Suprapubic skin (tissue), 4 donors: ENCODE data around the gene RAB31. TPM values are rescaled to one million over a fixed set of nuclear protein-coding genes. Genes with fewer than 3 reads are reported as not detected.

Source experiments
- DNase-seq, 2 donors: peaks; one replicate each; pipeline ENCODE4 v3.0.0-alpha.2; 2019; ENCODE audit warnings: low spot score in 2 of 2
- H3K27ac ChIP-seq: fragments of 200-600 bp; sonication (generic); one replicate; pipeline ENCODE4 v1.5.1; 2019
- H3K27me3 ChIP-seq: fragments of 200-600 bp; sonication (generic); one replicate; pipeline ENCODE4 v1.5.1; 2019
- H3K36me3 ChIP-seq: fragments of 200-600 bp; sonication (generic); one replicate; pipeline ENCODE4 v1.5.1; 2019
- H3K4me1 ChIP-seq: fragments of 200-600 bp; sonication (generic); one replicate; pipeline ENCODE4 v1.5.1; 2019
- H3K4me3 ChIP-seq: fragments of 200-600 bp; sonication (generic); one replicate; pipeline ENCODE4 v1.5.1; 2019; ENCODE audit warnings: mild to moderate bottlenecking
- H3K9me3 ChIP-seq: fragments of 200-600 bp; sonication (generic); one replicate; pipeline ENCODE4 v1.5.1; 2019
- CTCF ChIP-seq, 2 donors: fragments of 200-600 bp in 1 of 2; fragments of 450-650 bp in 1 of 2; sonication (generic) in 1 of 2; IDR thresholded peaks; one replicate each; pipeline ENCODE4 v1.5.1; 2016 to 2019; ENCODE audit warnings: antibody characterized with exemption in 2 of 2, mild to moderate bottlenecking in 1 of 2, moderate library complexity in 1 of 2
- EP300 ChIP-seq: sonication (generic); formaldehyde crosslinking; IDR thresholded peaks from one replicate; pipeline ENCODE4 v1.6.1; 2017; ENCODE audit warnings: antibody characterized with exemption
- POLR2A ChIP-seq, 2 donors: fragments of 450-650 bp; IDR thresholded peaks; one replicate each; pipeline ENCODE4 v1.6.1; 2017; ENCODE audit warnings: antibody characterized with exemption in 2 of 2, mild to moderate bottlenecking in 2 of 2, moderate library complexity in 2 of 2
- POLR2AphosphoS5 ChIP-seq, 3 donors: sonication (generic); formaldehyde crosslinking; IDR thresholded peaks; one replicate each; pipeline ENCODE4 v1.6.1; 2017; ENCODE audit warnings: antibody characterized with exemption in 3 of 3
- WGBS: methylation state at CpG from one replicate; pipeline ENCODE4 v1.1.5; 2018; 5-methylcytosine and 5-hydroxymethylcytosine counted together
- total RNA-seq, 4 donors: library from RNA; depleted of rRNA; stranded (reverse); fragments of >200 nt; gene quantifications; one replicate each; pipeline ENCODE4 v1.1.0, GENCODE V29; 2016

Gene RAB31
- total RNA-seq, 4 donors from 2014 or later, result 5.8 to 15.2 (median 11.4) TPM

- Histone ChIP-seq H3K27me3 (no peaks in the 10 kb centered on the region), H3K36me3 (no peaks in the 10 kb centered on the region), H3K27ac (peak overlapping the region; percentile 59), H3K9me3 (no peaks in the 10 kb centered on the region), H3K4me1 (peaks cover 20% of the 10 kb centered on the region), H3K4me3 (no peak overlapping the region)
- DNase-seq, result no peak
- no peak for TF ChIP-seq POLR2A (IDR thresholded peaks at IDR 0.05)
- TF ChIP-seq POLR2AphosphoS5 (IDR thresholded peaks at IDR 0.05), result no peak
- no peak for TF ChIP-seq CTCF (IDR thresholded peaks at IDR 0.05)
- no peak for TF ChIP-seq EP300
- 74% methylated on average over 6 of the region's 6 CpGs for WGBS
Observed at GRCh38 chr18:9809697-9810096, 101.6 kb downstream of the RAB31 start.

- peaks cover 20% of the 10 kb centered on the region for H3K4me1 ChIP-seq
- no peaks in the 10 kb centered on the region for H3K27me3 ChIP-seq
- TF ChIP-seq POLR2AphosphoS5 (IDR thresholded peaks at IDR 0.05), result no peak
- no peak for TF ChIP-seq CTCF (IDR thresholded peaks at IDR 0.05)
- no peak for TF ChIP-seq EP300
- TF ChIP-seq POLR2A (IDR thresholded peaks at IDR 0.05), result no peak
- H3K36me3 ChIP-seq, result no peaks in the 10 kb centered on the region
- H3K27ac ChIP-seq, result no peak overlapping the region
- 92% methylated on average over 4 of the region's 4 CpGs for WGBS
- H3K9me3 ChIP-seq, result no peaks in the 10 kb centered on the region
- H3K4me3 ChIP-seq, result no peak overlapping the region
- no peak for DNase-seq
Observed at GRCh38 chr18:9810299-9810698, 102.2 kb downstream of the RAB31 start.

- Histone ChIP-seq H3K4me3 (no peak overlapping the region), H3K27ac (no peak overlapping the region), H3K27me3 (no peaks in the 10 kb centered on the region), H3K36me3 (no peaks in the 10 kb centered on the region), H3K9me3 (no peaks in the 10 kb centered on the region), H3K4me1 (peaks cover 20% of the 10 kb centered on the region)
- DNase-seq, result no peak
- WGBS, result 82% methylated on average over 14 of the region's 14 CpGs
- TF ChIP-seq POLR2AphosphoS5 (IDR thresholded peaks at IDR 0.05) (no peak), EP300 (no peak), CTCF (IDR thresholded peaks at IDR 0.05) (no peak), POLR2A (IDR thresholded peaks at IDR 0.05) (no peak)
Observed at GRCh38 chr18:9810994-9811705, 103.0 kb downstream of the RAB31 start.

GRCh38 chr18:9811978-9812377, 103.9 kb downstream of the RAB31 start:
- H3K36me3 ChIP-seq, result no peaks in the 10 kb centered on the region
- no peak overlapping the region for H3K4me3 ChIP-seq
- no peak for TF ChIP-seq POLR2AphosphoS5 (IDR thresholded peaks at IDR 0.05)
- no peak for TF ChIP-seq EP300
- TF ChIP-seq CTCF (IDR thresholded peaks at IDR 0.05), result no peak
- no peak for TF ChIP-seq POLR2A (IDR thresholded peaks at IDR 0.05)
- no peak for DNase-seq
- H3K27me3 ChIP-seq, result no peaks in the 10 kb centered on the region
- no peaks in the 10 kb centered on the region for H3K9me3 ChIP-seq
- no peak overlapping the region for H3K27ac ChIP-seq
- WGBS, result 50% methylated on average over 5 of the region's 5 CpGs
- peaks cover 20% of the 10 kb centered on the region for H3K4me1 ChIP-seq

- WGBS, result 61% methylated on average over 4 of the region's 4 CpGs
- Histone ChIP-seq H3K9me3 (no peaks in the 10 kb centered on the region), H3K4me1 (peaks cover 1% of the 10 kb centered on the region), H3K27me3 (no peaks in the 10 kb centered on the region), H3K36me3 (no peaks in the 10 kb centered on the region), H3K4me3 (no peak overlapping the region), H3K27ac (no peak overlapping the region)
- TF ChIP-seq EP300, result no peak
- no peak for TF ChIP-seq POLR2A (IDR thresholded peaks at IDR 0.05)
- TF ChIP-seq POLR2AphosphoS5 (IDR thresholded peaks at IDR 0.05), result no peak
- no peak for TF ChIP-seq CTCF (IDR thresholded peaks at IDR 0.05)
- no peak for DNase-seq
Observed at GRCh38 chr18:9814431-9814830, 106.3 kb downstream of the RAB31 start.
